ENCODE results near the gene UROC1.

The UROC1 gene

DNA sequence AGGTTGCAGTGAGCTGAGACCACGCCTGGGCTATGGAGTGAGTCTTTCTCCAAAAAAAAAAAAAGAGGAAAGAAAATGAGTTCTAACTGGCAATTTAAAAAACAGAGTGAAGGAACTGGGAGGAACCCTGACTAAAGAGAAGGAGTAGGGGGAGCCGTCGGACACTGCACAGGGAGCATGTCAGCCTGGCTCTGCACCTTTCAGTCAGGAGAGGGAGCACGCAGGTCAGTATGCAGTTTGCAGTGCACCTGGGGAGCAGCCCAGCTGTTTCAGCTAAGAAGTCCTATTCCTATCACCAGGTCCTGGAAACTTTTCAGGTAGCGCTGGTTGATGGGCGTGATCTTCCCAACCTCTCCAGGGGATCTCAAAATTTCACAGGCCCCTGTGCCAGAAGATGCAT, 27.0 kb downstream of the UROC1 start:
- Histone ChIP-seq H3K36me3 (ENCODE audit: insufficient read depth) (no peaks in the 10 kb centered on the region), H3K4me3 (IDR thresholded peaks at IDR 0.05; ENCODE audit: insufficient read depth, low read depth, low read length) (no peak overlapping the region), H3K79me2 (ENCODE audit: insufficient read depth, low read depth) (no peaks in the 10 kb centered on the region), H3K9ac (no peak overlapping the region), H3K4me2 (no peak overlapping the region), H2AFZ (ENCODE audit: low read depth) (no peak overlapping the region), H3K4me1 (ENCODE audit: low read depth, poor library complexity, severe bottlenecking) (peaks cover 18% of the 10 kb centered on the region), H3K27ac (no peak overlapping the region), H3K27me3 (ENCODE audit: insufficient read depth, low read depth) (no peaks in the 10 kb centered on the region), H4K20me1 (ENCODE audit: insufficient read depth) (no peaks in the 10 kb centered on the region)
- TF ChIP-seq, protein P1, sequence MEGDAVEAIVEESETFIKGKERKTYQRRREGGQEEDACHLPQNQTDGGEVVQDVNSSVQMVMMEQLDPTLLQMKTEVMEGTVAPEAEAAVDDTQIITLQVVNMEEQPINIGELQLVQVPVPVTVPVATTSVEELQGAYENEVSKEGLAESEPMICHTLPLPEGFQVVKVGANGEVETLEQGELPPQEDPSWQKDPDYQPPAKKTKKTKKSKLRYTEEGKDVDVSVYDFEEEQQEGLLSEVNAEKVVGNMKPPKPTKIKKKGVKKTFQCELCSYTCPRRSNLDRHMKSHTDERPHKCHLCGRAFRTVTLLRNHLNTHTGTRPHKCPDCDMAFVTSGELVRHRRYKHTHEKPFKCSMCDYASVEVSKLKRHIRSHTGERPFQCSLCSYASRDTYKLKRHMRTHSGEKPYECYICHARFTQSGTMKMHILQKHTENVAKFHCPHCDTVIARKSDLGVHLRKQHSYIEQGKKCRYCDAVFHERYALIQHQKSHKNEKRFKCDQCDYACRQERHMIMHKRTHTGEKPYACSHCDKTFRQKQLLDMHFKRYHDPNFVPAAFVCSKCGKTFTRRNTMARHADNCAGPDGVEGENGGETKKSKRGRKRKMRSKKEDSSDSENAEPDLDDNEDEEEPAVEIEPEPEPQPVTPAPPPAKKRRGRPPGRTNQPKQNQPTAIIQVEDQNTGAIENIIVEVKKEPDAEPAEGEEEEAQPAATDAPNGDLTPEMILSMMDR (conservative IDR thresholded peaks at IDR 0.05; ENCODE audit: low read depth, low read length) = no peak

DNA sequence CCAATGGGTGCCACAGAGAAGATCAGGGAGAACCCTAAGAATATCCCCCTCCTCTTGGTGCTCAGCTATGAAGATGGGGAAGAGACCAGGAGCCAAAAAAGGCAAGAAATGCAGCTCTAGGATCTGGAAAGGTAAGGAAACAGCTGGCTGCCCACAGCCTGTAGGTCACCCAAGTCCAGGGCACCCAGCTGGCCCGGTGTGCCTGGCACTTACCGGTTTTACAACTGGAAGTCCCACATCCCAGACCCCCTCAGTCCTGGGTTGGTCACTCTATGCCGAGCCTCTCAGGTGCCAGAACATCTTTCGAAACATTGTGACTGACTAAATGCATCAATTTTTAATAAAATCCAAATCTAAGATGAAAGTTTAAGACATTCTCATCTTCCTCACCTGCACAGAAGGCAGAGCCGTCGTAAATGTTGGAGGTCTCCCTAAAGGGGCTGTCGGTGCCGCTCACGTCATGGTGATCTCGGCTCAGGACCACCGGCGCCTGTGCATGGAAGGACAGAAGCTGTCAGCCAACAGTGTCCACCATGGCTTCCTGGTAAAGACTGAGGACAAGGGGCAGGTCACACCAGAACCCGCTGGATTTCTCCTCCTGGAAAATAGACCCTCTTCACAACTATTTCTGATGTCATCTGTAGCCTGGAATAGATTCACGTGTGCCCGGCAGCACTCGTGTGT, 28.5 kb downstream of the UROC1 start:
- Histone ChIP-seq H3K79me2 (ENCODE audit: insufficient read depth, low read depth) (no peaks in the 10 kb centered on the region), H2AFZ (ENCODE audit: low read depth) (no peak overlapping the region), H3K27ac (no peak overlapping the region), H3K4me2 (no peak overlapping the region), H3K4me3 (IDR thresholded peaks at IDR 0.05; ENCODE audit: insufficient read depth, low read depth, low read length) (no peak overlapping the region), H3K27me3 (ENCODE audit: insufficient read depth, low read depth) (no peaks in the 10 kb centered on the region), H4K20me1 (ENCODE audit: insufficient read depth) (no peaks in the 10 kb centered on the region), H3K36me3 (ENCODE audit: insufficient read depth) (no peaks in the 10 kb centered on the region), H3K9ac (no peak overlapping the region), H3K4me1 (ENCODE audit: low read depth, poor library complexity, severe bottlenecking) (peaks cover 12% of the 10 kb centered on the region)
- TF ChIP-seq, protein P1 (conservative IDR thresholded peaks at IDR 0.05; ENCODE audit: low read depth, low read length) = no peak

DNA sequence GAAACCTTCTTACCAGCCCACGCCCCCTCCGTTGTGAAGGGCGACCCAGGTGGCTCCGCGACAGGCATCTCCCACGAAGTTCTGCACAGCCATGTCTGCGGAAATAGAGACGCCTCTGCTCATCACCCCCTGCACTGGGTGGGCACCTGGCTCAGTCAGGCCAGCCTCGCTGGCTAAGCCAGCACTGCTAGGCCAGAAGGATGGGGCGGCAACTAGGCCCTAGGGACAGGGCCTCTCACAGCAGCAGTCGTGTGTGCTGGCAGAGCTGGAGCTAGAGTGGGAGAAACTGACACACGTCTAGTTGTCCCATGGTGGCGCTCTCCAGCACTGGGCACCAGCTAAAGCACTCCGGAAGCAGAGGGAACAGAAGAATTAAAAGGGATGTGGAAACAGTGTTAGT, 29.4 kb downstream of the UROC1 start:
- TF ChIP-seq, protein P1 (conservative IDR thresholded peaks at IDR 0.05; ENCODE audit: low read depth, low read length) = no peak
- Histone ChIP-seq H3K4me3 (IDR thresholded peaks at IDR 0.05; ENCODE audit: insufficient read depth, low read depth, low read length) (no peak overlapping the region), H3K79me2 (ENCODE audit: insufficient read depth, low read depth) (no peaks in the 10 kb centered on the region), H4K20me1 (ENCODE audit: insufficient read depth) (no peaks in the 10 kb centered on the region), H3K9ac (no peak overlapping the region), H3K4me2 (no peak overlapping the region), H3K4me1 (ENCODE audit: low read depth, poor library complexity, severe bottlenecking) (peaks cover 6% of the 10 kb centered on the region), H2AFZ (ENCODE audit: low read depth) (no peak overlapping the region), H3K36me3 (ENCODE audit: insufficient read depth) (no peaks in the 10 kb centered on the region), H3K27ac (no peak overlapping the region), H3K27me3 (ENCODE audit: insufficient read depth, low read depth) (no peaks in the 10 kb centered on the region)

DNA sequence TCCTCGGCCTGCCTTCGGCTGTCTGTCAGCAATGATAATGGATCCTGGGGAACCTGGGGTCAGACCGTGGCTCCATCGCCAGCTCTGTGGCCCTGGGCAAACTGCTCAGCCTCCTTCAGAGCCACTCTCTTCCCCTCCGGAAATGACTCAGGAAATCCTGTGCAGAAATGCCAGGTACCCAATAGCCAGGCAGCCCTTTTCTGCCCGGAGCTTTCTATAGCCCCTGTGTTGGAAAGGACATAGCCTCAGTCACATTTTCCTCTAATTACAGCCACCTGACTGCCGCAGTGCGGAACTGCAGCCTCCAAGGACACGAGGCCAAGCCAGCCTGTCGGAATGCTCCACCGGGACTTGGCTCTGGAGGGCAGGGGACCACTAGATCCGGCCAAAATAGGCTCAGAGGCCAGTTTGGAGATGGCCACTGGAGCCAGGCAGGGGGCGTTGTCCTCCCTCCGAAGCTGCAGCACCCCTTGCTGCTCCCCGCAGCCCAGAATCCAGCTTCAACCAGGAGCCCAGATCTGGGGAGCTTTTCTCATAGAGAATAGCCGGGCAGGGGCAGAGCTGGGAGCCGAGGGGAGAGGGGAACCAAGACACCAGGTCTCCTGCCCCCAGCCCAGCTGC, 30.3 kb downstream of the UROC1 start:
- H3K9ac ChIP-seq = no peak overlapping the region
- TF ChIP-seq, protein P1 (conservative IDR thresholded peaks at IDR 0.05; ENCODE audit: low read depth, low read length) = no peak
- no peaks in the 10 kb centered on the region for H4K20me1 ChIP-seq (ENCODE audit: insufficient read depth)
- H3K36me3 ChIP-seq (ENCODE audit: insufficient read depth) = no peaks in the 10 kb centered on the region
- H3K4me2 ChIP-seq = no peak overlapping the region
- H3K4me3 ChIP-seq (IDR thresholded peaks at IDR 0.05; ENCODE audit: insufficient read depth, low read depth, low read length) = no peak overlapping the region
- H3K27ac ChIP-seq = no peak overlapping the region
- no peaks in the 10 kb centered on the region for H3K79me2 ChIP-seq (ENCODE audit: insufficient read depth, low read depth)
- no peak overlapping the region for H2AFZ ChIP-seq (ENCODE audit: low read depth)
- H3K4me1 ChIP-seq (ENCODE audit: low read depth, poor library complexity, severe bottlenecking) = no peaks in the 10 kb centered on the region
- no peaks in the 10 kb centered on the region for H3K27me3 ChIP-seq (ENCODE audit: insufficient read depth, low read depth)
